Peyer's patch (tissue), 4 donors: ENCODE results near the gene HSP90AB1. TPM values are rescaled to one million over a fixed set of nuclear protein-coding genes. Genes with fewer than 3 reads are reported as not detected.

Experiments used
- DNase-seq, 3 donors: peaks; one replicate each; pipeline ENCODE4 v3.0.0-alpha.2; 2017 to 2019
- H3K27ac ChIP-seq, 4 donors: fragments of 200-600 bp; sonication (generic); one replicate each; pipeline ENCODE4 v1.5.1; 2016 to 2019
- H3K27me3 ChIP-seq, 2 donors: fragments of 200-600 bp; sonication (generic); one replicate each; pipeline ENCODE4 v1.5.1; 2019
- H3K36me3 ChIP-seq, 3 donors: fragments of 200-600 bp; sonication (generic); one replicate each; pipeline ENCODE4 v1.5.1; 2016 to 2019
- H3K4me1 ChIP-seq, 4 donors: fragments of 200-600 bp; sonication (generic); one replicate each; pipeline ENCODE4 v1.5.1; 2016 to 2019
- H3K4me3 ChIP-seq, 4 donors: fragments of 200-600 bp; sonication (generic); 1 replicate in 3 of 4; 2 replicates in 1 of 4; pipeline ENCODE4 v1.5.1; 2016 to 2019; ENCODE audit warnings: mild to moderate bottlenecking in 1 of 4
- H3K9me3 ChIP-seq, 4 donors: fragments of 200-600 bp; sonication (generic); one replicate each; pipeline ENCODE4 v1.5.1; 2016 to 2019; ENCODE audit warnings: mild to moderate bottlenecking in 1 of 4
- POLR2A ChIP-seq, 2 donors: fragments of 450-650 bp; IDR thresholded peaks; one replicate each; pipeline ENCODE4 v1.5.1; 2017; ENCODE audit warnings: antibody characterized with exemption in 2 of 2, mild to moderate bottlenecking in 2 of 2, moderate library complexity in 2 of 2
- total RNA-seq, 4 donors: library from RNA; depleted of rRNA; stranded (reverse); fragments of >200 nt; gene quantifications; one replicate each; pipeline ENCODE4 v1.1.0, GENCODE V29; 2016
- TF ChIP-seq, protein P1 (sequence below), 6 experiments: fragments of 450-650 bp in 4 of 6; fragments of 200-600 bp in 2 of 6; sonication (generic) in 1 of 6; IDR thresholded peaks; one replicate each; pipeline ENCODE4 v1.5.1; 2017 to 2019; ENCODE audit warnings: antibody characterized with exemption in 6 of 6, mild to moderate bottlenecking in 3 of 6, moderate library complexity in 1 of 6

The HSP90AB1 gene
- total RNA-seq: 100 to 1,000 TPM; 181 to 330 (median 254) TPM

DNA sequence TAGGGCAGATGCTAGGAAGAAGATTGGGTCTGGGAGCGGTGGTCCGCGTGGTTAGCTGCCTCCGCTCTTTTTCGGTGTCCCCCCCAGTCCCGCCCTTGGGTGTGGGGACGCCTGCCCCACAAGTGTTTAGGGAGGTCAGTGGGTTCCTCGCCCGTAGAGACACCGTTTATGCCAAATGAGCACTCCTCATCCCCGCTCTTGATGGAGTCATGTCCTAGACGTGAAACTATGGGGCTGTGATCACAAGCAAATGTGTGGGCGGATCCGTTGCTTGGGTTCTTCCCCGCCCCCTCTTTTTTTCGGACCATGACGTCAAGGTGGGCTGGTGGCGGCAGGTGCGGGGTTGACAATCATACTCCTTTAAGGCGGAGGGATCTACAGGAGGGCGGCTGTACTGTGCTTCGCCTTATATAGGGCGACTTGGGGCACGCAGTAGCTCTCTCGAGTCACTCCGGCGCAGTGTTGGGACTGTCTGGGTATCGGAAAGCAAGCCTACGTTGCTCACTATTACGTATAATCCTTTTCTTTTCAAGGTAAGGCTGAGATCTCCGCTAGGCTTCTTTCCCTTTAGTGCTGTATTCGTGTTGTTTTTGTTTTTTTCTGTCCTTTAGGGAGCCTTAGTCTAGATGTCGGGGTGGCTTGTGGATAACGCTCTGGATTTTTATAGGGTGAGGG is at the start of gene HSP90AB1:
Gene HSP90AB1, plus strand, starts transcription at position 439 of the 675 bp plus-strand sequence. CDS start 1,529 bp downstream, outside the sequence.
- Histone ChIP-seq H3K4me3 (peak within 1 kb of the TSS; percentile 81 to 93 (median 83)), H3K4me1 (peaks cover 0 to 35% (median 10%) of the 10 kb centered on the region in 4 donors), H3K9me3 (no peaks in the 10 kb centered on the region), H3K27ac (peak within 1 kb of the TSS; percentile 92 to 96 (median 95)), H3K36me3 (peaks cover 0 to 30% (median 0%) of the 10 kb centered on the region in 3 donors), H3K27me3 (no peaks in the 10 kb centered on the region)
- TF ChIP-seq, protein P1, sequence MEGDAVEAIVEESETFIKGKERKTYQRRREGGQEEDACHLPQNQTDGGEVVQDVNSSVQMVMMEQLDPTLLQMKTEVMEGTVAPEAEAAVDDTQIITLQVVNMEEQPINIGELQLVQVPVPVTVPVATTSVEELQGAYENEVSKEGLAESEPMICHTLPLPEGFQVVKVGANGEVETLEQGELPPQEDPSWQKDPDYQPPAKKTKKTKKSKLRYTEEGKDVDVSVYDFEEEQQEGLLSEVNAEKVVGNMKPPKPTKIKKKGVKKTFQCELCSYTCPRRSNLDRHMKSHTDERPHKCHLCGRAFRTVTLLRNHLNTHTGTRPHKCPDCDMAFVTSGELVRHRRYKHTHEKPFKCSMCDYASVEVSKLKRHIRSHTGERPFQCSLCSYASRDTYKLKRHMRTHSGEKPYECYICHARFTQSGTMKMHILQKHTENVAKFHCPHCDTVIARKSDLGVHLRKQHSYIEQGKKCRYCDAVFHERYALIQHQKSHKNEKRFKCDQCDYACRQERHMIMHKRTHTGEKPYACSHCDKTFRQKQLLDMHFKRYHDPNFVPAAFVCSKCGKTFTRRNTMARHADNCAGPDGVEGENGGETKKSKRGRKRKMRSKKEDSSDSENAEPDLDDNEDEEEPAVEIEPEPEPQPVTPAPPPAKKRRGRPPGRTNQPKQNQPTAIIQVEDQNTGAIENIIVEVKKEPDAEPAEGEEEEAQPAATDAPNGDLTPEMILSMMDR (IDR thresholded peaks at IDR 0.05): peak in 1 of 6 experiments; percentile 16
- peak; percentile 98 to 99 for TF ChIP-seq POLR2A (IDR thresholded peaks at IDR 0.05)
- peak; percentile 95 to 99 (median 97) for DNase-seq

DNA sequence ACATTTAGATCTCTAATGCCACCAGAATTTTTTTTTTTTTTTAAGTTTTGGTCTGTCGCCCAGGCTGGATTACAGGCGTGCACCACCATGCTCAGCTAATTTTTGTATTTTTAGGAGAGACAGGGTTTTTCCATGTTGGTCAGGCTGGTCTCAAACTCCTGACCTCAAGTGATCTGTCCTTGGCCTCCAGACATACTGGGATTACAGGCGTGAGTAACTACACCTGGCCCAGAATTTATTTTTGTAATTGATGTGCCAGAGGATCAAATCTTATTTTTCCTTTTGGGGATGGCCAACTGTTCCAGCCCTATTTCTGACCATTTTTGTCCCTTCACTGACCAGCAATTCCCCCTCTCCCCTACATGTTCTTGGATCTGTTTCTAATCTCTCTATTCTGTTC is 48.2 kb upstream of the HSP90AB1 start:
- DNase-seq: no peak
- no peaks in the 10 kb centered on the region for H3K4me1 ChIP-seq
- no peaks in the 10 kb centered on the region for H3K36me3 ChIP-seq
- no peak overlapping the region for H3K27ac ChIP-seq
- H3K9me3 ChIP-seq: no peaks in the 10 kb centered on the region
- TF ChIP-seq, protein P1 (IDR thresholded peaks at IDR 0.05): no peak
- TF ChIP-seq POLR2A (IDR thresholded peaks at IDR 0.05): no peak
- H3K4me3 ChIP-seq: no peak overlapping the region
- no peaks in the 10 kb centered on the region for H3K27me3 ChIP-seq

DNA sequence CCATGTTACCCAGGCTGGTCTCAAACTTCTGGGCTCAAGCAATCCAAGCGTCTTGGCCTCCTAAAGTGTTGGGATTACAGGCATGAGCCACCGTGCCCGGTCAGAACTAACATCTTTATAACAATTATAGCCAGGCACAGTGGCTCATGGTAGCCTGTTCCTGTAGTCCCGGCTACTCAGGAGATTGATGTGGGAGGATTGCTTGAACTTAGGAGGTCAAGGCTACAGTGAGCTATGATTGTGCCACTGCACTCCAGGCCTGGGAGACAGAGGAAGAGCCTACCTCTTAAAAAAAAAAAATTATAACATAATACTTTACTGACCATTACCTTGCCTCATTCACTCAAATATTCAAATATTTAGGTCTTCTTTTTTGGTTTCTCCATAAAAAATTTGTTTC is 47.0 kb upstream of the HSP90AB1 start:
- H3K9me3 ChIP-seq: no peaks in the 10 kb centered on the region
- DNase-seq: no peak
- H3K4me1 ChIP-seq: no peaks in the 10 kb centered on the region
- H3K27me3 ChIP-seq: no peaks in the 10 kb centered on the region
- no peak overlapping the region for H3K4me3 ChIP-seq
- no peaks in the 10 kb centered on the region for H3K36me3 ChIP-seq
- no peak overlapping the region for H3K27ac ChIP-seq
- TF ChIP-seq POLR2A (IDR thresholded peaks at IDR 0.05): no peak
- TF ChIP-seq, protein P1 (IDR thresholded peaks at IDR 0.05): no peak

DNA sequence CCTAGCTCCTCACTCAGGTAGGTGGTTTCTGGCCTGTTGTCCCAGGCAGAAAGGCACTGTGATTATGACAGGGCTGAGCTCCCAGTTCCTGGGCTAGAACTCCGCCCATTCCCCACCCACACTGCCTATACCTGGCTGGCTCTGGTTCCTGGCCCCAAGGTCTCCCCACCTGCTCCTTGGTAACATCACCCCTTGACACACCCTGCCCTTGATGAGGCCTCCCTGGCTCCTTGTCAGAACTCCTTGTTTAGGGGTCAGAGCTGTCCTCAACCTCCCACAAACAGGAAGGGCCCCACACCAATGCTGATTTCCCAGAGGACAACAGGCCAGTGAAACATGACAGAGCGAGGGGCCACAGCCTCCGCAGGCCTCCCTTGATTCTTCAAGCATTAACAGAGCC is 45.7 kb upstream of the HSP90AB1 start:
- no peaks in the 10 kb centered on the region for H3K4me1 ChIP-seq
- DNase-seq: peak in 1 of 3 donors; percentile 65
- no peak overlapping the region for H3K4me3 ChIP-seq
- no peaks in the 10 kb centered on the region for H3K36me3 ChIP-seq
- H3K27me3 ChIP-seq: no peaks in the 10 kb centered on the region
- no peak overlapping the region for H3K27ac ChIP-seq
- H3K9me3 ChIP-seq: no peaks in the 10 kb centered on the region
- TF ChIP-seq, protein P1 (IDR thresholded peaks at IDR 0.05): no peak
- TF ChIP-seq POLR2A (IDR thresholded peaks at IDR 0.05): no peak

DNA sequence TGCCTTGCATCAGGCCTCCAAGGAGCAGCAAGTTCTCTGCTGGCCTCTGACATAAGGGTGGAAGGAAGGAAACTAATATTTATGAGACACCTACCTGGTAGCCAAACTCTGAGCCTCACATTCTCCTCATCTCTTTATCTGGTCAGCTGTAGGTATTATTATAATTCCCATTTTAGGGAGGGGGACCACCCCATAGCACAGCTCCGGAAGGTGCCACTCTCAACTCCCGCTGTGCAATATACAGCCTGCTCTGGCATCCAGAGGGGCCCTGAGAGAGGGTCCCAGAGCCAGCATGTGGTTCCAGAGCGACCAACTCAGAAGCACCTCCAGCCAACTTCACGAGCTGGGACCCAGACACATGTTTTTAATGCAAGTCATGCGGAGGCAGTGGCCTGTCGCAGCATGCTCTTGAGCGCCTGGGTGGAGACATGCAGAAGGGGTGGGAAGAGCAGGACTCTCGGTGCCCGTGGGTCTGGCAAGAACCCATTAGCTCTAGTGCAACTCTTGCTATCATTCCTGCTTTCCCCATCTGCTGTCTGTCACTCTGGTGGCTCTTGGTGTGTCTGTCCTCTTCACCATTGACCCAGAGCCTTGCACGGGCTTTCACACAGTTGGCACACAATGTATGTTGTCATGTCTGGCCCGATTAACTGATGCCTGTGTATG is 45.1 kb upstream of the HSP90AB1 start:
- H3K27me3 ChIP-seq: no peaks in the 10 kb centered on the region
- DNase-seq: no peak
- TF ChIP-seq, protein P1 (IDR thresholded peaks at IDR 0.05): no peak
- no peak for TF ChIP-seq POLR2A (IDR thresholded peaks at IDR 0.05)
- H3K27ac ChIP-seq: no peak overlapping the region
- no peak overlapping the region for H3K4me3 ChIP-seq
- H3K9me3 ChIP-seq: no peaks in the 10 kb centered on the region
- no peaks in the 10 kb centered on the region for H3K36me3 ChIP-seq
- H3K4me1 ChIP-seq: no peaks in the 10 kb centered on the region
